Measurements from ENCODE around the gene SSBP3. TPM values are rescaled to one million over a fixed set of nuclear protein-coding genes. Genes with fewer than 3 reads are reported as not detected.

Gene SSBP3
- total RNA-seq, 1 experiment from 2014 or later: 15.0 TPM

- intact Hi-C loops (cut with micrococcal nuclease): no loop called here
- TF ChIP-seq EZH2phosphoT487 (IDR thresholded peaks at IDR 0.05; ENCODE audit: borderline replicate concordance, low read length) (no peak), CTCF (conservative IDR thresholded peaks at IDR 0.05; ENCODE audit: low read depth, low read length) (no peak), EZH2 (IDR thresholded peaks at IDR 0.05; ENCODE audit: low read length, unreplicated experiment) (no peak)
- Histone ChIP-seq H3K9ac (ENCODE audit: low read length) (no peak overlapping the region), H3K4me2 (ENCODE audit: low read length) (no peak overlapping the region), H2AFZ (ENCODE audit: low read length) (no peak overlapping the region), H3K9me2 (replicated peaks; ENCODE audit: low read length) (no peaks in the 10 kb centered on the region), H3F3A (ENCODE audit: low read length, unreplicated experiment) (no peaks in the 10 kb centered on the region), H3K36me3 (ENCODE audit: low read depth, low read length) (no peaks in the 10 kb centered on the region), H4K20me1 (ENCODE audit: low read length) (no peaks in the 10 kb centered on the region), H3K27ac (ENCODE audit: low read length) (no peak overlapping the region), H3K4me3 (ENCODE audit: low read length) (no peak overlapping the region), H3K9me3 (ENCODE audit: low read length) (no peaks in the 10 kb centered on the region), H3K27me3 (ENCODE audit: low read length) (no peaks in the 10 kb centered on the region), H3K79me2 (ENCODE audit: low read length) (no peaks in the 10 kb centered on the region), H3K4me1 (ENCODE audit: insufficient read depth, low read length) (no peaks in the 10 kb centered on the region)
- ATAC-seq (no peak), DNase-seq (no peak)
- BruUV-seq (replicated peaks): no TSS peak
- CTCF ChIA-PET: no interaction called here
- POLR2A ChIA-PET (ENCODE audit: unreplicated experiment): no interaction called here
Measured at GRCh38 chr1:54358503-54359168, 47.6 kb downstream of the SSBP3 start.

GRCh38 chr1:54357967-54358366 is 48.2 kb downstream of the SSBP3 start:
- ChIA-PET POLR2A (ENCODE audit: unreplicated experiment) (no interaction called here), CTCF (no interaction called here)
- no peak overlapping the region for H3K4me2 ChIP-seq (ENCODE audit: low read length)
- DNase-seq: no peak
- no peaks in the 10 kb centered on the region for H3F3A ChIP-seq (ENCODE audit: low read length, unreplicated experiment)
- intact Hi-C loops (cut with micrococcal nuclease): no loop called here
- H3K9ac ChIP-seq (ENCODE audit: low read length): no peak overlapping the region
- no peaks in the 10 kb centered on the region for H3K79me2 ChIP-seq (ENCODE audit: low read length)
- no peaks in the 10 kb centered on the region for H3K36me3 ChIP-seq (ENCODE audit: low read depth, low read length)
- BruUV-seq (replicated peaks): no TSS peak
- no peaks in the 10 kb centered on the region for H3K27me3 ChIP-seq (ENCODE audit: low read length)
- H3K4me1 ChIP-seq (ENCODE audit: insufficient read depth, low read length): no peaks in the 10 kb centered on the region
- no peak overlapping the region for H3K27ac ChIP-seq (ENCODE audit: low read length)
- no peaks in the 10 kb centered on the region for H4K20me1 ChIP-seq (ENCODE audit: low read length)
- ATAC-seq: no peak
- no peaks in the 10 kb centered on the region for H3K9me2 ChIP-seq (replicated peaks; ENCODE audit: low read length)
- no peak overlapping the region for H3K4me3 ChIP-seq (ENCODE audit: low read length)
- TF ChIP-seq EZH2 (IDR thresholded peaks at IDR 0.05; ENCODE audit: low read length, unreplicated experiment) (no peak), EZH2phosphoT487 (IDR thresholded peaks at IDR 0.05; ENCODE audit: borderline replicate concordance, low read length) (no peak), CTCF (conservative IDR thresholded peaks at IDR 0.05; ENCODE audit: low read depth, low read length) (no peak)
- H3K9me3 ChIP-seq (ENCODE audit: low read length): no peaks in the 10 kb centered on the region
- no peak overlapping the region for H2AFZ ChIP-seq (ENCODE audit: low read length)

- ATAC-seq (no peak), DNase-seq (no peak)
- ChIA-PET CTCF (no interaction called here), POLR2A (ENCODE audit: unreplicated experiment) (no interaction called here)
- no peaks in the 10 kb centered on the region for H3K4me1 ChIP-seq (ENCODE audit: insufficient read depth, low read length)
- no peak overlapping the region for H2AFZ ChIP-seq (ENCODE audit: low read length)
- H3F3A ChIP-seq (ENCODE audit: low read length, unreplicated experiment): no peaks in the 10 kb centered on the region
- intact Hi-C loops (cut with micrococcal nuclease): no loop called here
- no peak overlapping the region for H3K27ac ChIP-seq (ENCODE audit: low read length)
- no peaks in the 10 kb centered on the region for H3K36me3 ChIP-seq (ENCODE audit: low read depth, low read length)
- no peaks in the 10 kb centered on the region for H3K79me2 ChIP-seq (ENCODE audit: low read length)
- no TSS peak for BruUV-seq (replicated peaks)
- TF ChIP-seq EZH2phosphoT487 (IDR thresholded peaks at IDR 0.05; ENCODE audit: borderline replicate concordance, low read length) (no peak), CTCF (conservative IDR thresholded peaks at IDR 0.05; ENCODE audit: low read depth, low read length) (no peak), EZH2 (IDR thresholded peaks at IDR 0.05; ENCODE audit: low read length, unreplicated experiment) (no peak)
- no peaks in the 10 kb centered on the region for H3K27me3 ChIP-seq (ENCODE audit: low read length)
- H3K9me3 ChIP-seq (ENCODE audit: low read length): no peaks in the 10 kb centered on the region
- no peak overlapping the region for H3K4me2 ChIP-seq (ENCODE audit: low read length)
- H3K9me2 ChIP-seq (replicated peaks; ENCODE audit: low read length): no peaks in the 10 kb centered on the region
- H4K20me1 ChIP-seq (ENCODE audit: low read length): no peaks in the 10 kb centered on the region
- no peak overlapping the region for H3K9ac ChIP-seq (ENCODE audit: low read length)
- no peak overlapping the region for H3K4me3 ChIP-seq (ENCODE audit: low read length)
Measured at GRCh38 chr1:54356680-54357147, 49.5 kb downstream of the SSBP3 start.
